ENCODE measurements around the gene SMOC2.

DNA sequence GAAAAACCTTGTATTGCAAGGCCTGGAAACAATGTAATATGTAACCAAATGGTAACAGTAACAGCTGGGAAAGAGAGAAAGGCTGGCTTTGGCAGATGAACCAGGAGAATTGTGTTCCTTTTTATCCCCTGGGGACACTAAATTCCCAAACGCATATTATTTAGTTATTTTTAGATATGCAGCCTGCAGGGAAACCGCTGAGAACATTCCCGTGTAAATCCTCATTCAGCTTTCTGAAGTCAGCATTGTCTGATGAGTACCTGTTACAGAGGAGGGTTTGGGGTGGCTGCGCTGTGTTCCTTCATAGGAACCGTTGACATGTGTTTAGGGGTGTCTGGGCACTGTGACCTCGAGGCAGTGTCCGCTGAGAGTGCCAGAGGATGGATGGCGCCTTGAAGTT, 101.3 kb downstream of the SMOC2 start:
- TF ChIP-seq ZNF112 (tag by site-specific recombination; IDR thresholded peaks at IDR 0.05) (no peak), ZBTB7A (tag by site-specific recombination; IDR thresholded peaks at IDR 0.05; ENCODE audit: low read depth) (no peak), ZNF184 (tag by site-specific recombination; IDR thresholded peaks at IDR 0.05) (no peak), ZNF473 (tag by site-specific recombination; IDR thresholded peaks at IDR 0.05) (no peak), ZBTB17 (tag by site-specific recombination; IDR thresholded peaks at IDR 0.05) (no peak), HOXC10 (CRISPR knock-in tag; IDR thresholded peaks at IDR 0.05) (no peak), ZNF670 (tag by site-specific recombination; IDR thresholded peaks at IDR 0.05; ENCODE audit: low read depth) (no peak)
- TF ChIP-seq, protein P1, sequence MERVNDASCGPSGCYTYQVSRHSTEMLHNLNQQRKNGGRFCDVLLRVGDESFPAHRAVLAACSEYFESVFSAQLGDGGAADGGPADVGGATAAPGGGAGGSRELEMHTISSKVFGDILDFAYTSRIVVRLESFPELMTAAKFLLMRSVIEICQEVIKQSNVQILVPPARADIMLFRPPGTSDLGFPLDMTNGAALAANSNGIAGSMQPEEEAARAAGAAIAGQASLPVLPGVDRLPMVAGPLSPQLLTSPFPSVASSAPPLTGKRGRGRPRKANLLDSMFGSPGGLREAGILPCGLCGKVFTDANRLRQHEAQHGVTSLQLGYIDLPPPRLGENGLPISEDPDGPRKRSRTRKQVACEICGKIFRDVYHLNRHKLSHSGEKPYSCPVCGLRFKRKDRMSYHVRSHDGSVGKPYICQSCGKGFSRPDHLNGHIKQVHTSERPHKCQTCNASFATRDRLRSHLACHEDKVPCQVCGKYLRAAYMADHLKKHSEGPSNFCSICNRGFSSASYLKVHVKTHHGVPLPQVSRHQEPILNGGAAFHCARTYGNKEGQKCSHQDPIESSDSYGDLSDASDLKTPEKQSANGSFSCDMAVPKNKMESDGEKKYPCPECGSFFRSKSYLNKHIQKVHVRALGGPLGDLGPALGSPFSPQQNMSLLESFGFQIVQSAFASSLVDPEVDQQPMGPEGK (tag by site-specific recombination; IDR thresholded peaks at IDR 0.05) = no peak
- TF ChIP-seq, protein P2, sequence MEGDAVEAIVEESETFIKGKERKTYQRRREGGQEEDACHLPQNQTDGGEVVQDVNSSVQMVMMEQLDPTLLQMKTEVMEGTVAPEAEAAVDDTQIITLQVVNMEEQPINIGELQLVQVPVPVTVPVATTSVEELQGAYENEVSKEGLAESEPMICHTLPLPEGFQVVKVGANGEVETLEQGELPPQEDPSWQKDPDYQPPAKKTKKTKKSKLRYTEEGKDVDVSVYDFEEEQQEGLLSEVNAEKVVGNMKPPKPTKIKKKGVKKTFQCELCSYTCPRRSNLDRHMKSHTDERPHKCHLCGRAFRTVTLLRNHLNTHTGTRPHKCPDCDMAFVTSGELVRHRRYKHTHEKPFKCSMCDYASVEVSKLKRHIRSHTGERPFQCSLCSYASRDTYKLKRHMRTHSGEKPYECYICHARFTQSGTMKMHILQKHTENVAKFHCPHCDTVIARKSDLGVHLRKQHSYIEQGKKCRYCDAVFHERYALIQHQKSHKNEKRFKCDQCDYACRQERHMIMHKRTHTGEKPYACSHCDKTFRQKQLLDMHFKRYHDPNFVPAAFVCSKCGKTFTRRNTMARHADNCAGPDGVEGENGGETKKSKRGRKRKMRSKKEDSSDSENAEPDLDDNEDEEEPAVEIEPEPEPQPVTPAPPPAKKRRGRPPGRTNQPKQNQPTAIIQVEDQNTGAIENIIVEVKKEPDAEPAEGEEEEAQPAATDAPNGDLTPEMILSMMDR (tag by site-specific recombination; IDR thresholded peaks at IDR 0.05) = no peak
- TF ChIP-seq, protein P3, sequence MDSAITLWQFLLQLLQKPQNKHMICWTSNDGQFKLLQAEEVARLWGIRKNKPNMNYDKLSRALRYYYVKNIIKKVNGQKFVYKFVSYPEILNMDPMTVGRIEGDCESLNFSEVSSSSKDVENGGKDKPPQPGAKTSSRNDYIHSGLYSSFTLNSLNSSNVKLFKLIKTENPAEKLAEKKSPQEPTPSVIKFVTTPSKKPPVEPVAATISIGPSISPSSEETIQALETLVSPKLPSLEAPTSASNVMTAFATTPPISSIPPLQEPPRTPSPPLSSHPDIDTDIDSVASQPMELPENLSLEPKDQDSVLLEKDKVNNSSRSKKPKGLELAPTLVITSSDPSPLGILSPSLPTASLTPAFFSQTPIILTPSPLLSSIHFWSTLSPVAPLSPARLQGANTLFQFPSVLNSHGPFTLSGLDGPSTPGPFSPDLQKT (IDR thresholded peaks at IDR 0.05; ENCODE audit: borderline replicate concordance, low read depth, low read length) = no peak
- TF ChIP-seq, protein P4, sequence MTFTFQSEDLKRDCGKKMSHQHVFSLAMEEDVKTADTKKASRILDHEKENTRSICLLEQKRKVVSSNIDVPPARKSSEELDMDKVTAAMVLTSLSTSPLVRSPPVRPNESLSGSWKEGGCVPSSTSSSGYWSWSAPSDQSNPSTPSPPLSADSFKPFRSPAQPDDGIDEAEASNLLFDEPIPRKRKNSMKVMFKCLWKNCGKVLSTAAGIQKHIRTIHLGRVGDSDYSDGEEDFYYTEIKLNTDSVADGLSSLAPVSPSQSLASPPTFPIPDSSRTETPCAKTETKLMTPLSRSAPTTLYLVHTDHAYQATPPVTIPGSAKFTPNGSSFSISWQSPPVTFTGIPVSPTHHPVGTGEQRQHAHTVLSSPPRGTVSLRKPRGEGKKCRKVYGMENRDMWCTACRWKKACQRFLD (tag by site-specific recombination; IDR thresholded peaks at IDR 0.05) = no peak

Data from HEK293 (cell line).